Stimulated activated CD8-positive, alpha-beta memory T cell treated with anti-CD3 and anti-CD28 coated beads, Interleukin-7, amount 100 ng/mL, for 24 hours (primary cell): ENCODE results near the gene FOXF1.

ENCODE experiments used
- DNase-seq: peaks from one replicate; pipeline ENCODE4 v3.0.0-alpha.2; 2020; ENCODE audit warnings: low read depth

Gene FOXF1

GRCh38 chr16:86505185-86505898 is 5.0 kb upstream of the FOXF1 start:
- no peak for DNase-seq

- no peak for DNase-seq
Measured at GRCh38 chr16:86505899-86506864, 4.1 kb upstream of the FOXF1 start.

- no peak for DNase-seq
Measured at GRCh38 chr16:86507173-86508027, 2.9 kb upstream of the FOXF1 start.

GRCh38 chr16:86508028-86508946 is 2.0 kb upstream of the FOXF1 start:
- DNase-seq = no peak

- no peak for DNase-seq
Measured at GRCh38 chr16:86508947-86509758, 1.2 kb upstream of the FOXF1 start.

GRCh38 chr16:86509759-86510464 is 415 bp upstream of the FOXF1 start:
- no peak for DNase-seq

- no peak for DNase-seq
Measured at GRCh38 chr16:86511317-86512161, 1.2 kb downstream of the FOXF1 start.

- no peak for DNase-seq
Measured at GRCh38 chr16:86512301-86512859, 2.1 kb downstream of the FOXF1 start.

- no peak for DNase-seq
Measured at GRCh38 chr16:86512860-86513470, 2.6 kb downstream of the FOXF1 start.

GRCh38 chr16:86513471-86514277 is 3.3 kb downstream of the FOXF1 start:
- DNase-seq = no peak

GRCh38 chr16:86514481-86515376 is 4.4 kb downstream of the FOXF1 start:
- no peak for DNase-seq

GRCh38 chr16:86515413-86515776 is 5.1 kb downstream of the FOXF1 start:
- DNase-seq = no peak

GRCh38 chr16:86515777-86516622 is 5.7 kb downstream of the FOXF1 start:
- no peak for DNase-seq

- no peak for DNase-seq
Measured at GRCh38 chr16:86516623-86517003, 6.3 kb downstream of the FOXF1 start.

GRCh38 chr16:86517033-86517432 is 6.7 kb downstream of the FOXF1 start:
- DNase-seq = no peak
